GM10266 (cell line): ENCODE data around the gene FAM204A.

Source experiments
- DNase-seq: peaks from one replicate; pipeline ENCODE4 v3.0.0; 2012; ENCODE audit errors: extremely low spot score
- TF ChIP-seq, protein P1 (sequence below): IDR thresholded peaks from 2 replicates; pipeline ENCODE4 v1.5.1; 2012; ENCODE audit warnings: mild to moderate bottlenecking, low read depth; ENCODE audit not compliant: control insufficient read depth, insufficient read depth; ENCODE audit errors: missing control alignments

FAM204A gene

DNA sequence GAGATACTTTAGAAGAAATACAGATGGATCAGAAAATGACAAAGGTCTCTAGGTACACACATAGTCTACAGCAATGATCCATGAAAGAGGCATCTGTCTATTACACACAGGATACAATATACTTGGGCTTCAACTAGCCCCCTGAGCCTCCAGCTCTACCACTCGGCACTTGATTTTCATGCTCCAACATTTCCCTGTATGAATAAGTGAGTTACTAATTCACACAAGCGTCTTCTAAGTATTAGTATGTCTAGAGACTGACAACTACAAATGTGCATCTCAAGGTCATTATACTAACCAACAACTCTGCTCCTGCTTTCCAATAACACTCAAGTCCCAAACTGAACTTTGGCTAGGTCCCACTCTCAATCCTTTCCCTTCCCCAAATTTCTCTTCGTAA lies 8.3 kb downstream of the FAM204A start:
- DNase-seq = no peak
- TF ChIP-seq, protein P1, sequence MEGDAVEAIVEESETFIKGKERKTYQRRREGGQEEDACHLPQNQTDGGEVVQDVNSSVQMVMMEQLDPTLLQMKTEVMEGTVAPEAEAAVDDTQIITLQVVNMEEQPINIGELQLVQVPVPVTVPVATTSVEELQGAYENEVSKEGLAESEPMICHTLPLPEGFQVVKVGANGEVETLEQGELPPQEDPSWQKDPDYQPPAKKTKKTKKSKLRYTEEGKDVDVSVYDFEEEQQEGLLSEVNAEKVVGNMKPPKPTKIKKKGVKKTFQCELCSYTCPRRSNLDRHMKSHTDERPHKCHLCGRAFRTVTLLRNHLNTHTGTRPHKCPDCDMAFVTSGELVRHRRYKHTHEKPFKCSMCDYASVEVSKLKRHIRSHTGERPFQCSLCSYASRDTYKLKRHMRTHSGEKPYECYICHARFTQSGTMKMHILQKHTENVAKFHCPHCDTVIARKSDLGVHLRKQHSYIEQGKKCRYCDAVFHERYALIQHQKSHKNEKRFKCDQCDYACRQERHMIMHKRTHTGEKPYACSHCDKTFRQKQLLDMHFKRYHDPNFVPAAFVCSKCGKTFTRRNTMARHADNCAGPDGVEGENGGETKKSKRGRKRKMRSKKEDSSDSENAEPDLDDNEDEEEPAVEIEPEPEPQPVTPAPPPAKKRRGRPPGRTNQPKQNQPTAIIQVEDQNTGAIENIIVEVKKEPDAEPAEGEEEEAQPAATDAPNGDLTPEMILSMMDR = no peak

DNA sequence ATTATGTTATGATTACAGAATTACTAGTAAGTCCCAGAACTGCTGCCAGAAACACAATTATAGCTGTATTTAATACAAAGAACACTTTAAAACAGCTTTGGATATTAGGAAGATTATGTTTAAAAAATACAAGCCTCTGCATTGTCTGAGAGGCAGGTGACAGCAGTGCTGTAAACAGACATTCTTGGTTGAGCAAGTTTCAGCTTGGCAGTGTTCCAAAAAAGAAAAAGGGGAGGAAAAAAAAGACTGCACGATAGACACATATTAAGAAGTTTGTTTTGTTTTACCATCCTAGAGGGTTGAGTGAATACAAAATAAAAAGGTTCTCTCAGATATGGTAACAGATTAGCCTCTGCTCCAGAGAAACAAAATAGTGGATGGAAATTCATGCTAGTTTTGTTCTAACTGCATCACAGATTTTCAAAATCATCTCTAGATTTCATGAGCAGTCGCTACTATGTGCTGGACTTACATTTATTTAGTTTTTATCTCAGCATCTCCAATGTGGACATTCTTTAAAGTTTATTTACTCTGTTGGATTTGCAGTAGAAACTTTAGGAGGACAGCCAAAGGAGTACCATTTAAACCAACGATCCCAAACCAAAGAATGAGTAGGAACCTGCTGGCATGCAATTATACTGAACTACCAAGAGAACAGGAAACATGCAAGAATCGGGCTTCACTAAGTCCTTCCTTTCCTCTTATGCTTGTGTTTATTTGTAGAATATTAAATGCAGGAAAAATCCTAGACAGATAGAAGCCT lies 9.0 kb downstream of the FAM204A start:
- DNase-seq = no peak

DNA sequence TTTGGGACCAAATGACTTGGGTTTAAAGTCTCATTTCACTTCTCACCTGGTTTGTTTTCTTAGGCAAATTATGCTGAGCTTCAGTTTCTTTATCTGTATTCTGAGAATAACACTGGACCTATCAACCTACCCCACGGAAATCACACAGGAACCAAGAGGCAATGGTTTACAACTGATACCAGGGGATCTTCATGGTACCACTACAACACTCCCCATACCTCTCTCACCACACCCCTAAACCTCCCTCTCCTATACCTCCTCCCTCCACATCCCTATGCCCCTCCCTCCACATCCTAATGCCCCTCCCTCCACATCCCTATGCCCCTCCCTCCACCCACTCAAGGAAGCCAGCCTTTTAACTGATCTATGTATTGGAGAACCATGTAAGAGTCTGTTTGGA lies 9.9 kb downstream of the FAM204A start:
- no peak for DNase-seq
- TF ChIP-seq, protein P1 = no peak

More for the DNA sequence above, 9.0 kb downstream of the FAM204A start:
- TF ChIP-seq, protein P1 = no peak

DNA sequence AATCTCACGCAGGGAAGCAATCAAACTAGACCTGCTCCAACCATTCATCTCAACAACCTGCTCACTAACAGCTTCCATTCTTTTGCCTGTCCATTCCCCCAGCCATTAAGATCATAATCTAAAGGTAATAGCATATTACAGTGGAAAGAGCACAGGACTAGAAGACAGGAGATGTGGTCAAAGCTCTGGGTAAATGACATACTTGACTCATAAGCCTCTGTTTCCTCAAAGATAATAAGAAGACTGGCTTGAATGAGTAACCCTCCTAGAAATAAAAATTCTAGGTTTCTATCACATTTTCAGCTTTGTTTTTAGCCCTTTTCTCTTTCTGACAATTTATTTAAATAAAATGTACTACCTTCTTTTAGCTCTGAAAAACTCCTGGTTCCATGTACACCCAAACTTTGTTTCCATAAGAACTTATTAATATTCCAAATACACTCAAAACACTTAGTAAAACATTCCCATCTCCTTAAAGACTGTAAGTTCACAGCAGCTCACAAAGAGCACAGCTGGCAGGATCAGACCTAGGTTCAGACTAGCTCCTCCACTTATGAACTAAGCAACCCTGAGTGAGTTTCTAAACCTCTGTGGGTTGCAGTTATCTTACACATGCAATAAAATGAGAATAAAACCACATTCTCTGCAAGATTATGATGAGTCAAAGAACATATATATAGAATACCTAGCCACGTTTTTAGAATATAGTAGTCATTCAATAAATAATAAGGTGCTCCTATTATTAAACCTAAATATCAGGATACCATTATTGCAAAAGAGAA lies 11.6 kb downstream of the FAM204A start:
- DNase-seq = no peak
- TF ChIP-seq, protein P1 = no peak

DNA sequence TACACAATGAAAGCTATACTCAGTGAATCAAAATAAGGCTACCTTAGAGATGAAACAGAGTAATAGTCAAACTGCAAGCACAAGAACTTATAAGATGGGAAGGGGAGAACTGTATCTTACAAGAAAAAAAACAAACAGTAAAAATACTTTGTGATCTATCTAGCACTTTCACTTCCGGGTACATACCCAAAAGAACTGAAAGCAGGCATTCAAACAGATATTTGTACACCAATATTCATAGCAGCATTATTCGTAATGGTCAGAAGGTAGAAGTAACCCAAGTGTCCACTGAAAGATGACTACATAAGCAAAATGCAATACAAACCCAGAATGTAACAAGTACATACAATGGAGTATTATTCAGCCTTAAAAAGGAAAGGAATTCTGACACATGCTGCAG lies 18.0 kb downstream of the FAM204A start:
- DNase-seq = no peak
- TF ChIP-seq, protein P1 = no peak

DNA sequence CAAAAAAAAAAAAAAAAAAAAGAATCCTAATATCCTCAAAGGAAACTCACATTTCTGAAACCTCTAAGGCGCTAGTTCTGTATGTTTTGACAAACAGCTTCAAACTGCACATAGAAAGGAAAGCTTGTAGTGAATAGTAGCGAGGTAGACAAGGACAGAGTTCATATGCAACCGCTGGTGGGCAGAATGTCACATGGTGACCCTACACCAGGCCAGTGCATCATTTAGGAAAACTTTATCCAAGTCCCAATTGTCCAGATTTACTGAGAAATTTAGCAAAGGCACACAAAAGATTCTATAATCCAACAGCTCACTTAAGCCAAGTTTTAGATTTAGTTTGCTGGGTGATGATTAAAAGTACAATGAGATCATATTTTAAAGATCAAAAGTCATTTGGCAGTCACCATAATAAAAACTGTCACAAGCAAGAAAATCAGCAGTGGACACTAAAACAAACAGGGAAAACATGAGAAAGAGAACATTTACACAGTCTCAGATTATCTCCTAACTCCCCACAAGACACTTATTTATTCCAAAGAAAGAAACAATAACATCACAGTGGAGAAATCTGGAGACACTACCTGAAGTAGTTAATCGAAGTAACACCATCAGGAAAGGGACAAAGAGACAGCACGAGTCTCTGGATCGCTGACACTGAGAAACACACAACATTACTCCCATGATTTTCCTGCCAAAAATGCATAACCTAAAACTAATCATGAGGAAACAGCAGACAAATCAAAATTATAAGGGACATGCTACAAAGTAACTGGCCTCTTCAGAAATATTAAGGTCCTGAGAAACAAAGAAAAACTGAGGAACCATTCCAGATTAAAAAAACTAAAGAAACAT lies 20.2 kb downstream of the FAM204A start:
- TF ChIP-seq, protein P1 = no peak

DNA sequence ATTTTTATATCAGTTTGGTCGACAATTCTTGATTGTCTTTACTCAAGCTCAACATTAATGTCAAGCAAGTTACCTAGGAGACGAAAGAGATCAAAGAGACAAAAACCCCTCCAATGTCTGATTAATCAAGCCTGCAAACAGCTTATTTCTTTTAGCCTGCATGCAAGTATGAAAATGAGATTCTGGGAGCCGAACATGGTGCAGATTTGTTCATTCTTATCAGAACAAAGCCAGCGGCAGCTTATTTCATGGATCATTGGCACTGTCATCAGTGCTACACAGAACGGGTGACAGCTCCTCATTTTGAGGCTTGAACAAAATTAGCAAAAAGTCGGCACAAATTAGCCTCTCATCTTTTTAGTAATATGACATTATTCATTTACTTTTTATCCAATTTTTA lies 26.5 kb downstream of the FAM204A start:
- TF ChIP-seq, protein P1 = no peak
- DNase-seq = no peak

More for the DNA sequence above, 20.2 kb downstream of the FAM204A start:
- DNase-seq = no peak
